ENCODE results near the gene TSPO2. TPM values are rescaled to one million over a fixed set of nuclear protein-coding genes. Genes with fewer than 3 reads are reported as not detected.

The TSPO2 gene
- total RNA-seq, 1 donor: not detected

GRCh38 chr6:41062056-41062455, 19.8 kb downstream of the TSPO2 start:
- DNase-seq (ENCODE audit: low read depth): no peak
- H3K4me3 ChIP-seq (ENCODE audit: low read depth, low read length): no peak overlapping the region
- no peak for TF ChIP-seq CTCF (IDR thresholded peaks at IDR 0.05; ENCODE audit: insufficient read depth, low read length)

GRCh38 chr6:41063884-41064285, 21.6 kb downstream of the TSPO2 start:
- no peak for TF ChIP-seq CTCF (IDR thresholded peaks at IDR 0.05; ENCODE audit: insufficient read depth, low read length)
- H3K4me3 ChIP-seq (ENCODE audit: low read depth, low read length): no peak overlapping the region
- DNase-seq (ENCODE audit: low read depth): no peak

- H3K4me3 ChIP-seq (ENCODE audit: low read depth, low read length): no peak overlapping the region
- TF ChIP-seq CTCF (IDR thresholded peaks at IDR 0.05; ENCODE audit: insufficient read depth, low read length): no peak
- DNase-seq (ENCODE audit: low read depth): no peak
Measured at GRCh38 chr6:41064841-41065240, 22.6 kb downstream of the TSPO2 start.

GRCh38 chr6:41065550-41066026, 23.3 kb downstream of the TSPO2 start:
- no peak for DNase-seq (ENCODE audit: low read depth)
- no peak for TF ChIP-seq CTCF (IDR thresholded peaks at IDR 0.05; ENCODE audit: insufficient read depth, low read length)
- H3K4me3 ChIP-seq (ENCODE audit: low read depth, low read length): no peak overlapping the region

- H3K4me3 ChIP-seq (ENCODE audit: low read depth, low read length): no peak overlapping the region
- peak; percentile 91 for DNase-seq (ENCODE audit: low read depth)
- peak; percentile 78 for TF ChIP-seq CTCF (IDR thresholded peaks at IDR 0.05; ENCODE audit: insufficient read depth, low read length)
Measured at GRCh38 chr6:41066867-41067304, 24.6 kb downstream of the TSPO2 start.

GRCh38 chr6:41071501-41071922, 29.2 kb downstream of the TSPO2 start:
- peak; percentile 9 for TF ChIP-seq CTCF (IDR thresholded peaks at IDR 0.05; ENCODE audit: insufficient read depth, low read length)
- no peak for DNase-seq (ENCODE audit: low read depth)

More at GRCh38 chr6:41071501-41071922, 29.2 kb downstream of the TSPO2 start:
- H3K4me3 ChIP-seq (ENCODE audit: low read depth, low read length): peak overlapping the region; percentile 92
